ENCODE results near the gene UBE4A. TPM values are rescaled to one million over a fixed set of nuclear protein-coding genes. Genes with fewer than 3 reads are reported as not detected.
A peak's percentile ranks its signal among the peaks of the same experiment; 100 is the strongest.

The UBE4A gene
- total RNA-seq, 1 experiment from 2014 or later = 34.7 TPM

DNA sequence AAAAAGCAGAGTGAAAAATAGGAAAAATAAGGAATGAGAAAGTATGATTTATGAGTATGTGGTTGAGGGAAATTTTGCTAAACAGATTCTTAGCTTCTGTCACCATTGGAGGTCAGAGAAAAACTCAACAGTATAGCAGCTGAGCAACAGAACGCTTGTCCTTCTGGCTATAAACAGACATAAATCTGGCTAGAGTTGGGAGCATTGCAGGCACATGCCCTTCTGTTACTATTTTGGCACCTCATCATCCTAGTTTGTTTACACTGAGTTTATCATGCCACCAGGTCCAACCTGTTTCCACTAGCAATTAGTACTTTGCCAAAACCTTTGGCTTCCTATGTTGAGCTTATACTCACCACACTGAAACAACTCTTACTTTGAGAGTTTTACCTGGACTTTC is 6.9 kb downstream of the UBE4A start:
- no peak for DNase-seq
- no peaks in the 10 kb centered on the region for H3K9me3 ChIP-seq (replicated peaks)
- H3K27me3 ChIP-seq = no peaks in the 10 kb centered on the region
- H3K4me3 ChIP-seq = no peak overlapping the region
- H3K36me3 ChIP-seq = peaks cover 10% of the 10 kb centered on the region; the same call in 1 of the 2 replicates
- H3K4me1 ChIP-seq = no peaks in the 10 kb centered on the region
- H3K27ac ChIP-seq = no peak overlapping the region

GRCh38 chr11:118370774-118371173 is 11.4 kb downstream of the UBE4A start:
- H3K36me3 ChIP-seq = peaks cover 16% of the 10 kb centered on the region; the same call in 1 of the 2 replicates
- H3K9me3 ChIP-seq (replicated peaks) = no peaks in the 10 kb centered on the region
- no peak overlapping the region for H3K4me3 ChIP-seq
- no peaks in the 10 kb centered on the region for H3K27me3 ChIP-seq
- no peak overlapping the region for H3K27ac ChIP-seq
- H3K4me1 ChIP-seq = no peaks in the 10 kb centered on the region
- no peak for DNase-seq

DNA sequence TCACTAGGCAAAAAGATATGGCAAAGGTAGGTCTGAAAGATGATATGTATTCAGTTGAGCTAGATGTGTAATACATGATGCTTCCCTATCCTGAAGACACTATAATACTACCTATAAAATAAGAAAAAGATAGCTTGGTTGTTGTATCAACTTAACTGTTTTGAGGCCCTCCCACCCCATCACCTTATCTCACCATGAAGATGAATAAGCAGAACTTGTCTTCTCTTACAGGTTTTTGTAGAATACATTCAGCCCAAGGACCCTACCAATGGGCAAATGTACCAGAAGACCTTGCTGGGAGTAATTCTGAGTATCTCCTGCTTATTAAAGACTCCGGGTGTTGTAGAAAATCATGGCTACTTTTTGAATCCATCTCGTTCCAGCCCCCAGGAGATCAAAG is 13.9 kb downstream of the UBE4A start:
- no peaks in the 10 kb centered on the region for H3K9me3 ChIP-seq (replicated peaks)
- H3K27me3 ChIP-seq = no peaks in the 10 kb centered on the region
- no peak for DNase-seq
- no peak overlapping the region for H3K4me3 ChIP-seq
- peaks cover 16% of the 10 kb centered on the region; the same call in 1 of the 2 replicates for H3K36me3 ChIP-seq
- H3K27ac ChIP-seq = no peak overlapping the region
- no peaks in the 10 kb centered on the region for H3K4me1 ChIP-seq

DNA sequence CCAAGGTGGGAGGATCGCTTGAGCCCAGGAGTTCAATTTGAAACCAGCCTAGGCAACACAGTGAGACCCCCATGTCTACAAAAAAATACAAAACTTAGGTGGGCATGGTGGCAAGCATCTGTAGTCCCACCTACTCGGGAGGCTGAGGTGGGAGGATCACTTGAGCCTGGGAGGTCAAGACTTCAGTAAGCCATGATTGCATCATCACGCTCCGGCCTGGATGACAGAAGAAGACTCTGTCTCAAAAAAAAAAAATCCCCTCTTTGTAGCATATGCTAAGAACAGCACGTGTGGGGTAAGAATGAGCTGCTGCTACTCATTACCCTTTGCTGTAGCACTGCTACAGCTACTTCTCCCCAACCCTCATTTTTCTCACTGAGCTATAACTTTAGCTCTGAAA is 14.5 kb downstream of the UBE4A start:
- Histone ChIP-seq H3K9me3 (replicated peaks) (no peaks in the 10 kb centered on the region), H3K36me3 (peaks cover 16% of the 10 kb centered on the region; the same call in 1 of the 2 replicates), H3K27me3 (no peaks in the 10 kb centered on the region), H3K4me1 (no peaks in the 10 kb centered on the region), H3K4me3 (no peak overlapping the region), H3K27ac (no peak overlapping the region)
- no peak for DNase-seq

GRCh38 chr11:118374729-118375128 is 15.3 kb downstream of the UBE4A start:
- no peak overlapping the region for H3K4me3 ChIP-seq
- H3K9me3 ChIP-seq (replicated peaks) = no peaks in the 10 kb centered on the region
- H3K4me1 ChIP-seq = no peaks in the 10 kb centered on the region
- no peak overlapping the region for H3K27ac ChIP-seq
- H3K27me3 ChIP-seq = no peaks in the 10 kb centered on the region
- DNase-seq = no peak
- H3K36me3 ChIP-seq = peaks cover 13% of the 10 kb centered on the region; the same call in 1 of the 2 replicates

DNA sequence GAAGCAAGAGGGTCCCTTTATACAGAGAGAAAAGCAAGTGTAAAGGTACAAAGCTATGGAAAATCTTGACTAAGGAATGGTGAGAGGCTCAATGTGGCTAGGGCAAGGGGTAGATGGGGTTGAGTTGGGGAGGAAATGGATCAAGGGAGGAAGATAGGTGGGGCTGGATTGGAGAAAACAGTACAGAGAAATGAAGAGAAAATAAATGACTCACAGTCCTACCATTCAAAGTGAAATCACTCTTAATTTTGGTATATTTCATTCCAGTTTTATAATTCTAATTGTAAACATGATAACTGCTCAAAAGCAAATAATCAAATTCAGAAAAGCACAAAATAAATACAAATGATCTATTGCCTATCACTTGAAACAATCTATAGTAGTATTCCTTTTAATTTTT is 16.6 kb downstream of the UBE4A start:
- Histone ChIP-seq H3K36me3 (peaks cover 12% of the 10 kb centered on the region; the same call in 1 of the 2 replicates), H3K27ac (no peak overlapping the region), H3K9me3 (replicated peaks) (no peaks in the 10 kb centered on the region), H3K4me3 (no peak overlapping the region), H3K27me3 (no peaks in the 10 kb centered on the region), H3K4me1 (no peaks in the 10 kb centered on the region)
- no peak for DNase-seq

DNA sequence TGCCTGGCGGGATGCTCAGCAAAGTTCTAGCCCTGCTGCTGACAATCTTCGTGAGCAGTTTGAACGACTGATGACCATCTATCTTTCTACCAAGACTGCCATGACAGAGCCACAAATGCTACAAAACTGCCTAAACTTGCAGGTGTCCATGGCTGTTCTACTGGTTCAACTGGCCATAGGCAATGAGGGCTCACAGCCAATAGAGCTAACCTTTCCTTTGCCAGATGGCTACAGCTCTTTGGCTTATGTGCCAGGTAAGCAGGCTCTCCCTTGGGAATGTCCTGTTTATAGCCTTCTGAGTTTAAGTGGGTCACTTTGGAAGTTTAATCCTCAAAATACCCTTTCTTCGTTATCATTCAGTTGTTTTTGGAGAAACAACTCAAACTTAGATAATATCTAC is 20.1 kb downstream of the UBE4A start:
- DNase-seq = no peak
- H3K27me3 ChIP-seq = no peaks in the 10 kb centered on the region
- H3K4me3 ChIP-seq = no peak overlapping the region
- no peaks in the 10 kb centered on the region for H3K9me3 ChIP-seq (replicated peaks)
- H3K36me3 ChIP-seq = peaks cover 18% of the 10 kb centered on the region; the same call in 1 of the 2 replicates
- H3K4me1 ChIP-seq = no peaks in the 10 kb centered on the region
- no peak overlapping the region for H3K27ac ChIP-seq

GRCh38 chr11:118380571-118380970 is 21.2 kb downstream of the UBE4A start:
- Histone ChIP-seq H3K27me3 (no peaks in the 10 kb centered on the region), H3K4me1 (no peaks in the 10 kb centered on the region), H3K4me3 (no peak overlapping the region), H3K9me3 (replicated peaks) (no peaks in the 10 kb centered on the region), H3K36me3 (peaks cover 20% of the 10 kb centered on the region; the same call in 1 of the 2 replicates), H3K27ac (no peak overlapping the region)
- no peak for DNase-seq

- H3K27me3 ChIP-seq = no peaks in the 10 kb centered on the region
- H3K9me3 ChIP-seq (replicated peaks) = no peaks in the 10 kb centered on the region
- H3K4me1 ChIP-seq = no peaks in the 10 kb centered on the region
- H3K4me3 ChIP-seq = no peak overlapping the region
- H3K27ac ChIP-seq = no peak overlapping the region
- DNase-seq = no peak
- H3K36me3 ChIP-seq = peaks cover 23% of the 10 kb centered on the region; the same call in 1 of the 2 replicates
Observed at GRCh38 chr11:118382954-118383353, 23.6 kb downstream of the UBE4A start.

DNA sequence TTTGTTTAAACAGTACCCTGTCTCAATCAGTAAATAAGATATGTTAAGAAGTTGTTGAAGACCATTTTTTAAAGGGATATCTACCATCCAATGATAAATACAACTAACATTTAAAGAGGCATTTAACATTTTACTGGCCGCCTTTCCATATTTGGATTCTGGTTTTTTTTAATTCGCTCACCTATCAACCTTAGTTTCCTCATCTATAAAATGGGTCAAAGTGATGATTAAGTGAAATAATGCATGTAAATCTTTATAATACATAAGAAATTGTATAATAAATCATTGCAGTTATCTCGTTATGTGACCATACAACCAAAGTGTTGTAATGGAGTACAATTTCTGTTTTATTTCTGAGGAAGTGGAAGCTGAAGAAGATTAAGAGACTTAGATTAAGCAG is 24.3 kb downstream of the UBE4A start:
- no peaks in the 10 kb centered on the region for H3K9me3 ChIP-seq (replicated peaks)
- H3K36me3 ChIP-seq = peaks cover 18% of the 10 kb centered on the region; the same call in 1 of the 2 replicates
- no peak for DNase-seq
- no peak overlapping the region for H3K27ac ChIP-seq
- no peaks in the 10 kb centered on the region for H3K27me3 ChIP-seq
- H3K4me1 ChIP-seq = no peaks in the 10 kb centered on the region
- H3K4me3 ChIP-seq = no peak overlapping the region

- H3K9me3 ChIP-seq (replicated peaks) = no peaks in the 10 kb centered on the region
- no peak overlapping the region for H3K4me3 ChIP-seq
- DNase-seq = no peak
- peaks cover 11% of the 10 kb centered on the region for H3K36me3 ChIP-seq
- peaks cover 6% of the 10 kb centered on the region for H3K4me1 ChIP-seq
- no peak overlapping the region for H3K27ac ChIP-seq
- no peaks in the 10 kb centered on the region for H3K27me3 ChIP-seq
Observed at GRCh38 chr11:118396097-118396501, 36.7 kb downstream of the UBE4A start.

DNA sequence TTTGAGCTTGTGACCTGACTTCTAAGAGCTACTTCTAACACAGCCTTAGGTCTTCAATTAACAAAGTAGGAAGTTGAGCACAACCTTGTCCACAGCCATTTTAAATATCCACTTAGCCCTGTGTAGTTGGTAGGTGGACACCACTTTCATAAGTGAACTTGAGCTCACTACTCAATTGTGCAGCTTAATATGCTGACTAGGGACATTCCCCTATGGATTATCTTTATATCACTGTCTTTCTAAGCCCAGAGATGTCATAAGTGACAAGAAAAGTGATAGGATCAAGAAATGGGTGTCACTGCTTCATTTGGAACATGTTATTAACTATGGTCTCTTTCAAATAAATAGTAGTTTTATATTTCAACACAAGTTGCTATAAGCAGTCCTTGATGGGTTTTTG is 38.0 kb downstream of the UBE4A start:
- Histone ChIP-seq H3K9me3 (replicated peaks) (no peaks in the 10 kb centered on the region), H3K4me3 (no peak overlapping the region), H3K27me3 (no peaks in the 10 kb centered on the region), H3K27ac (no peak overlapping the region), H3K4me1 (peaks cover 6% of the 10 kb centered on the region), H3K36me3 (peaks cover 10% of the 10 kb centered on the region)
- no peak for DNase-seq

DNA sequence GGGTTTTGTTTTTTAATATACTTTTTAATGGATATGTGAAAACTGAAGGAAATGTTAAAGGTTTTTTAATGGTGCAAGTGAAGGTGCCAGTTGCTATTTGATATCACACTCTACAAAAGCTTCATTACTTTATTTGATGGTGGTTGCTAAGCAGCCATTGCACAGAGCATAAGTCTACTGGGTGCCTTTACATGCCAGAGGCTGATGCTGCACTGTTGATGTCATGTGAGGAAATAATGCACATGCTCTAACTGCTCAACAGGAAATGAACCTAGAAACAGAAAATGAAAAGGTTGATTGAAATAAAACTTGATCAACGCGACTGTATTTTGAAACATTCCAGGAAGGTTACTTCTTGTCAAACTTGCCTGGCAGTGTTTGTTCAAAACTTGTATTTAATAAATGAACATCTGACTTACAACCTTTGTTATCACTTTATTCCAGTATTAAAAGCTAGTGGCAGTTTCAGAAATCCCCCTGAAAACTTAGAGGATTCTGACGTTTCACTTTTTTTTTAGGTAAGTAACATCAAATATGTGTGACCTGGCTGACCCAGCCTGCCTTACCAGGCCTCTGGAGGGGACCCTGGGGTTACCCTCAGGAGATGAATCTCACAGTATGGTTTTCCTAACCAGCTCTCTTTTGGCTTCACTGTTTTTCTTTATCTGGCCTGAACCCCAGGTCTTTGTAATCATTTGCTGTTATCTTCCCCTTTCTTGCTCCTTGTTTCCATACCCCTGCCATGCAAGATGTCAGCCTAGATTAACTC is 39.6 kb downstream of the UBE4A start:
- Histone ChIP-seq H3K9me3 (replicated peaks) (no peaks in the 10 kb centered on the region), H3K4me1 (peaks cover 6% of the 10 kb centered on the region), H3K27ac (peak overlapping the region; percentile 96; the same call in 1 of the 2 replicates), H3K4me3 (no peak overlapping the region), H3K36me3 (0 out of 2 replicates have a peak, but pooled peaks cover 7% of the 10 kb centered on the region), H3K27me3 (no peaks in the 10 kb centered on the region)
- DNase-seq = no peak

DNA sequence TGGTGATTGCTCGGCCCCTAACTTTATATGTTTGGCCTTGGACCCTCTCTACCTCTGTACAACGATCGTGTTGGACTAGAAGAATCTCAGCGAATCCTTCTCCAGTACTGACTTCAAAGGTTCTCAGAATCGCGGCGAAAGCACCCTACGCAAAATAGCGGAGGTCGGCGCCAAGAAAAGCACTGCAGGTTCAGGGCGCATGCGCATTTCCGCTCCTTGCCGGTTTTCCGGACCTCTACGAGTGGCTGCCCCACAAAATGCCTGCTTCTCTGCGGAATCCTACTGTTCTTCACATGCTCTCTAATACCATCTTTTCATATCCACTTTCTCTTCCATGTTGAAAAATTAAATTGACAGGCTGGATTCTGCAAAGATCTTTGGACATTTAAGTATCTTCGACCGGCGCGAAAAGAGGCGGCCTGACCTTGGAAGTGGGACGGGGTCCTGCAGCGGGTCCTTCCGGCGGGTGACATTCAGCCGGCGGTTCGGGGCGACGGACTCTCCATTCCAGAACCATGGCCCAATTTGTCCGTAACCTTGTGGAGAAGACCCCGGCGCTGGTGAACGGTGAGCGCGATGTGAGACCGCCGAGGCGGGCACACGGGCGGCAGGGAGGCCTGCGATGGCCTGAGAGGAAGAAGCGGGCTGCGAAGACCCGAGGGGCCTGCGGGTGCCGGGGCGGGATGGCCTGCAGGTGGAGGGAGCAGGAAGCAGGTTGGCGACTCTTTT is 41.9 kb downstream of the UBE4A start, which contains the start of gene ATP5MG:
Gene ATP5MG, plus strand, starts transcription at position 456 of the 729 bp plus-strand sequence. Its CDS starts 60 bp downstream, at position 516.
- Histone ChIP-seq H3K4me3 (peak within 1 kb of the TSS; percentile 69), H3K27me3 (no peaks in the 10 kb centered on the region), H3K36me3 (peaks cover 13% of the 10 kb centered on the region; the same call in 1 of the 2 replicates), H3K27ac (peak within 1 kb of the TSS; percentile 96), H3K9me3 (replicated peaks) (no peaks in the 10 kb centered on the region), H3K4me1 (peaks cover 6% of the 10 kb centered on the region)
- peak; percentile 88 to 92 for DNase-seq
